ENCODE measurements around the gene GBP5. TPM values are rescaled to one million over a fixed set of nuclear protein-coding genes. Genes with fewer than 3 reads are reported as not detected.
"Not testable (repeated sequence)": the region's sequence is repeated elsewhere in the genome, so short reads cannot be mapped to it uniquely, and the experiment has no call there.

GBP5 gene
- total RNA-seq, result 2.3 TPM

DNA sequence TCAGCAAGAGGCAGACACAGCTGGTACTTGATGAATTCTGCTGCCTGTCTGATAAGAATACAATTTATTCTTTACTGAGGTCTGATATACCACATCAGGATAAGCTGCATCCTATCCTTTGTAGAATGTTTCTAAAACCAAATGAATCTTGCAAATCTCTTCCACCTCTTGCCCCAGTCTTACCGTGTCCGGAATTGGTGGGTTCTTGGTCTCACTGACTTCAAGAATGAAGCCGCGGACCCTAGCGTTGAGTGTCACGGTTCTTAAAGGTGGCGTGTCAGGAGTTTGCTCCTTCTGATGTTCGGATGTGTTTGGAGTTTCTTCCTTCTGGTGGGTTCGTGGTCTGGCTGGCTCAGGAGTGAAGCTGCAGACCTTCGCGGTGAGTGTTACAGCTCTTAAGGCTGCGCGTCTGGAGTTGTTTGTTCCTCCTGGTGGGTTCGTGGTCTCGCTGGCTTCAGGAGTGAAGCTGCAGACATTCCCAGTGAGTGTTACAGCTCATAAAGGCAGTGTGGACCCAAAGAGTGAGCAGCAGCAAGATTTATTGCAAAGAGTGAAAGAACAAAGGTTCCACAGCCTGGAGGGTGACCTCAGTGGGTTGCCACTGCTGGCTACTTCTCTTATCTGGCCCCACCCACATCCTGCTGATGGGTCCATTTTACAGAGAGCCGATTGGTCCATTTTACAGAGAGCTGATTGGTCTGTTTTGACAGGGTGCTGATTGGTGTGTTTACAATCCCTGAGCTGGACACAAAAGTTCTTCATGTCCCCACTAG, at the start of gene GBP5:
Gene GBP5 (minus strand): TSS at position 592 of the 773 bp plus-strand sequence. CDS start 3,305 bp downstream, outside the sequence.
- DNase-seq (ENCODE audit: low spot score), result not testable (repeated sequence)

DNA sequence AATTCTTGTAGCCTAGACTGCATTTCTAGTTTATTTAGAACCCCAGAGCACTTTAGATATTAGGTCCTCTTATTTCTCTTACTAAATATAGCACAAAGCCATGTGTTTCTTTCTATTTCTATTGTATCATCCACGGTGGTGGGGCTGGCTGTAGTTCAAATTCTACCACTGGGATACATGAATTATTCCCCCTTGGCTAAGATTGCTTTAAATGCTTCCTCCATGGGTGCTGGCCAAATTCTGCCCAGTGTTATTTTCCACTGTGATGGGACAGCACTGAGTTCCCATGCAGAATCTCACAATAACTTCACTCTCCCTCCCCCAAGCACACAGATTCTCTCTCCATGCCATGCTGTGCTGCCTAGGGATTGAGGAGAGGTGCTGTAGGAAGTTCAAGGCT, 49.7 kb upstream of the GBP5 start:
- no peak for DNase-seq (ENCODE audit: low spot score)

DNA sequence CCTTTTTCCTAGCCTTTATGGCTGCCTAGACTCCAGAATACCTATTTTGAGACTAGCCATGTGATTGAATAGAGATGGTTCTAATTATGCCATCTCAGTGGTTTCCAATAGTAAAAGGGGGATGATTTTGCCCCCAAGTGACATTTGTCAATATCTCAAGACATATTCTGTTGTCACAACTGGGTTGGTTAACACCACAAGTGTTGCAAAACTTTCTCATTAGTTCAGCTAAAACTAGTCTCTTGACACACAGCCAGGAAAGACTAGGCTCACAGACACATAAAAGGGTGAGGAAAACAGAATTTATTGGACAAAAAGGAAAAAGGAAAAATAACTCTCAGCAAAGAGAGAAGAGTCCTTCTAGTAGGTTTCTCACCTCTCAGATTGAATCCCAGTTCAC, 39.9 kb upstream of the GBP5 start:
- no peak for DNase-seq (ENCODE audit: low spot score)

DNA sequence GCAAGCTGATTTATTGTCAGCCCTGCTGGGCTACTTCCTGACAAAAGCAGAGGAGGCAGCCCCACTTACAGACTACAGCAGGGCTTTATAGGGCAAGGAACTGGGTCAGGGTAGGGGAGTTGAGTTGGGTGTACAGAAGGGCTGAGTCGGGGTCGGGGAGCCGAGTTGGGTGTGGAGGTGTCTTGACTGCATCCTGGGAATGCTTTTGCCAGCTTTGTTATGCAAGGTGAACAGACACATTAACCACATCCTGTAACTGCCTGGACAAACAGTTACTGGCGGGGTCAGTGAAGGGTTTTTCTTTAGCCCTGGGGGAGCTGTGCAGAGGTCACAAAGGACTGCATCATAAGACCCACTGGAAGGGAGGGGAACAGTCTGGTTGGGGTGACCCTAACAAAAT, 39.1 kb upstream of the GBP5 start:
- no peak for DNase-seq (ENCODE audit: low spot score)

GRCh38 chr1:89310976-89311375, 38.3 kb upstream of the GBP5 start:
- DNase-seq (ENCODE audit: low spot score), result no peak

GRCh38 chr1:89310505-89310904, 37.8 kb upstream of the GBP5 start:
- no peak for DNase-seq (ENCODE audit: low spot score)

GRCh38 chr1:89309828-89310227, 37.2 kb upstream of the GBP5 start:
- DNase-seq (ENCODE audit: low spot score), result no peak

DNA sequence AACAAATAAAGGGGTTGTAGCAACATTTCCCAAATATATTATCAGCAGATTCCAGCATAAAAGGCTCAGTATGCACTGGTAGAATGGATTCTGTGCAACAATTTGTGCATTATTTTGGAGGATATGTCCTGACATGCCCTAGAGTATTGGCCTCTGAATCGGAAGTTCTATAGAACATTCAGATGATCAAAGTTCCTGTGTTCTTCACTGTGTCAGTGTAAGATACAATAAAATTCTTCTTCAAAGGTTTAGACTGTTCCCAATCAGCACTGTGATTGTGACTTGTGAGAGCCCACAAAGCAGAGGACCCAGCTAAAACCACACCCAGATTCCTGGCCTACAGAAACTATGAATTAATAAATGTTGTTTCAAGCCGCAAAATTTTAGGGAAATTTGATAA, 33.6 kb upstream of the GBP5 start:
- no peak for DNase-seq (ENCODE audit: low spot score)

GRCh38 chr1:89305493-89305892, 32.8 kb upstream of the GBP5 start:
- no peak for DNase-seq (ENCODE audit: low spot score)

DNA sequence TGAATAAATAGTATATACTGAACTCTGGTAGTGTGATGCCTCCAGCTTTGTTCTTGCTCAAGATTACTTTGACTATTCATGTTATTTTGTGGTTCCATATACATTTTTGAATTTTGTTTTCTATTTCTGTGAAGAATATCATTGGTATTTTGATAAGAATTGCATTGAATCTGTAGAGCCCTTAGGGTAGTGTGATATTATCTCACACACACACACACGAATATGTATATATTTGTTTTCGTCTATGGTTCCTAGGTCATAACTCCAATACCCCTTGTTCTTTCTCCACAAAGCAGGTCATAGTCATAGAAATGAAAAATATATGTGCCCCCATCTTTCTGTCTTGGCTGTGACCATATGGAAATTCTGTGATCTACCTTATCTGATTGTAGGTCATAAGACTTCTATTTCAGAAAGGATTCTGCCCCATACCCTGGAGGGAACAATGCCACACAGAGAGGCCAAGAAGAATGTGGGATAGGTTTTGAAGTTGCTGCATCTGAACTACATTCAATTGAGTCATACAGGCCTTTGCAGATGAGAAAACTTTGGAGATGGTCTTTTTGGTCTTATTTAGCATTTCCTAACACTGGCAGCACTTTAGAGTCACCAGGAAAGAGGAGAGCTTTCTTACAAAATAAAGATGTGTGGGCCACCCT, 32.0 kb upstream of the GBP5 start:
- DNase-seq (ENCODE audit: low spot score), result no peak

DNA sequence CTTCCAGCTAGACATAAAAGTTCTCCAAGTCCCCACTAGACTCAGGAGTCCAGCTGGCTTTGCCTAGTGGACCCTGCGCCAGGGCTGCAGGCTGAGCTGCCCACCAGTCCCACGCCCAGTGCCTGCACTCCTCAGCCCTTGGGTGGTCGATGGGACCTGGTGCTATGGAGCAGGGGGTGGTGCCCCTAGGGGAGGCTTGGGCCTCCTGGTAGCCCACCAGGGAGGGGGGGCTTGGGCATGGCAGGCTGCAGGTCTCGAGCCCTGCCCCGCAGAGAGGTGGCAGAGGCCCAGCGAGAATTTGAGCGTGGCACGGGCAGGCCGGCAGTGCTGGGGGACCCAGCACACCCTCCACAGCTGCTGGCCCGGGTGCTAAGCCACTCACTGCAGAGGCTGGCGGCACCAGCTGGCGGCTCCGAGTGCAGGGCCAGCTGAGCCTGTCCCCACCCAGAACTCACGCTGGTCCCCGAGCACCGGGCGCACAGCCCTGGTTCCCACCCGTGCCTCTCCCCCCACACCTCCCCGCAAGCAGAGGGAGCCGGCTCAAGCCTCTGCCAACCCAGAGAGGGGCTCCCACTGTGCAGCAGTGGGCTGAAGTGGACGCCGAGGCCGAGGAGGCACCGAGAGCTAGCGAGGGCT, 30.2 kb upstream of the GBP5 start:
- DNase-seq (ENCODE audit: low spot score), result no peak

DNA sequence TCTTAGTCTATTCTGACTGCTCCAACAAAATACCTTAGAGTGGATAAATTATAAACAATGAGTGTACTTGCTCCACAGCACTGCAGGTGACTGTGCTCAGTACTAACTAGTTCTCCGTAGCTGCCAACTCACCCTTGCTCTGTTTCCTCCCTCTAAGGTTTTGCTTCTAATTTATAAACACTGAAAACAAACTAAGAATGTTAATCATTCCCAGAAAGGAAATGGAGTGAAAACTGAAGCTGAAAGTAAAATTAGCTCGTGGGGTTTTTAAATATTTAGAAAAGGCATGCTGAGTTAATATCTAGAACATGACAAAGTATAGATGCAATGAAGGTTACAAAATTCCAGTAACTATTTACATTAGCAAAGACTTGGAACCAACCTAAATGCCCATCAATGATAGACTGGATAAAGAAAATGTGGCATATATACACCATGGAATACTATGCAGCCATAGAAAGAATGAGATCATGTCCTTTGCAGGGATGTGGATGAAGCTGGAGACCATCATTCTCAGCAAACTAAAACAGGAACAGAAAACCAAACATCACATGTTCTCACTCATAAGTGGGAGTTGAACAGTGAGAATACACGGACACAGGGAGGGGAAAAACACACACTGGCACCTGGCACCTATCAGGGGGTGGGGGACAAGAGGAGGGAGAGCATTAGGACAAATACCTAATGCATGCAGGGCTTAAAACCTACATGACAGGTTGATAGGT, 27.2 kb upstream of the GBP5 start:
- not testable (repeated sequence) for DNase-seq (ENCODE audit: low spot score)

DNA sequence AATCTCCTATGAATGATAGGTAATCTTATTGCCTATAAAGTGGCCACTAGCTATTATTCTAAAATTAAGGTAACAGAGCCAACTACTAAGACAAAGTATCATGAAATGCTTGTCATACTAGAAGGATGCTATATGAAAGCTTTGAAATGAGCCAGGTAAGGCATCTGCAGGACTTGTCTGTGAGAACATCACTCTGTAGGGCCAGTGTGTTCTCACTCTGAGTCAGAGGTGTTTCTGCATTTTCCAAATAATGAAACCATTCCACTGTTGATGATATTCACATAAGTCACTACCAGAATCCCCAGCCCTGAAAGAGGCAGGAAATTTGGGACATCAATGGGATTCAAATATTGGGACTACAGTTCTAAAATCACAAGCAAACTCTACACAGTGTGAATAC, 25.8 kb upstream of the GBP5 start:
- DNase-seq (ENCODE audit: low spot score), result no peak

- no peak for DNase-seq (ENCODE audit: low spot score)
Measured at GRCh38 chr1:89295187-89295586, 22.5 kb upstream of the GBP5 start.

DNA sequence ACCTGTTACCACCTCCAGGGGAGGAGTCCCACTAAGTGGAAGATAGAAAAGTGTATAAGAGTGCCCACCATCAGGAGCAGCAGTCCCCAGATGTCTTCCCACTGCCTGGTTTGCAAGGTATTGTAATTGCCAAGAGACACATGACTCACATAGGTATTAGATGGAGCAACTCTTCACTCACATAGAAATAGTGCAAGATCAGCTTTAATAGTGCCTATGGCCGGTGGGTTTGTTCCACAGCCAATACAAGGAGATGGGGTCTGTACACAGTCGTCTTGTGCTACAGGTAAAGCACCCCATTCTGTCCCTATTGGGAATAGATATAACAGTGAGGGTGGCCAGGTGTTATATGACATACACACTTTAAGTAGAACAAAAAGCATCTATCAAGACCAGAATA, 18.6 kb upstream of the GBP5 start:
- no peak for DNase-seq (ENCODE audit: low spot score)

DNA sequence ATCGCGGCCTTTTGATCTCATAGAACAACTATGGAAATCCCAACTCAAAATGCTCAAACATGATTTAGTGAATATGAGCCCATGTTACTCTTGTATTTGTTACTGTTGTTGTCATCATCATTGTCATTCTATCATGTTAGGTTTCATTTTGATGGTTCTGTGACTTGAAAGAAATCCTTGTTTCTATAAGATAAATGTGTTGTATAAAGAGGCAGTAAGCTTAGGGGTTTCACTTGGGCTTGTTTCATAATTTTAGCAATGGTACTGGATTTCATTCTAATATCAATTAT, 15.3 kb upstream of the GBP5 start:
- no peak for DNase-seq (ENCODE audit: low spot score)

- no peak for DNase-seq (ENCODE audit: low spot score)
Measured at GRCh38 chr1:89287181-89288050, 14.8 kb upstream of the GBP5 start.

DNA sequence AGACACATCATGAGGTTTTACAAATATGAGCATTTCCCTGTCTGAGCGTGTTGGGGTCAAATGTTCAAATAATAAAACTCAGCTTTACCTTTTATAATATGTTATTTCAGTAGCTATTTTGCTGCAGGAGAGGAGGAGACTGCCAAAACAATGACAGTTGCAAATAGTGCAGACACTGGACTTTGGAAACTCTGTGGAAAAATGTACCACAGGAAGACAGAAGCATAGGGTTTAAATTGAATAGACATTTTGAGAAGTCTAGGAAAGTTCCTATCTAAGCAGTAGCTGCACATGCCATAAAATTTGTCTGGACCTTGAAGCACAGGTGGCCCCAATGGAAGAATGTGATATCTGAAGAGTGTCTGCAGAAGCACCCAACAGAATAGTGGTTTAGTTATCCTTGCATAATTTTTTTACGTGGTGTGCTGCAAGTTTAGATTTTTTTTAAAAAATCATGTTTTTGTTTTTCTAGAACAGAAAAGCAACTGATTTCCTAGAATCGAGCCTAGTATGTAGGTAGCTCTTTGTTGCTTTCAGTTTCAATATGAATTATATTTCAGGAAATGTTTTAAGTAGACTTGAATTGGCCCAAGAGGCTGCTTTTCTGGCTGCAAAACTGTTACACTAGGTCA, 14.0 kb upstream of the GBP5 start:
- no peak for DNase-seq (ENCODE audit: low spot score)

DNA sequence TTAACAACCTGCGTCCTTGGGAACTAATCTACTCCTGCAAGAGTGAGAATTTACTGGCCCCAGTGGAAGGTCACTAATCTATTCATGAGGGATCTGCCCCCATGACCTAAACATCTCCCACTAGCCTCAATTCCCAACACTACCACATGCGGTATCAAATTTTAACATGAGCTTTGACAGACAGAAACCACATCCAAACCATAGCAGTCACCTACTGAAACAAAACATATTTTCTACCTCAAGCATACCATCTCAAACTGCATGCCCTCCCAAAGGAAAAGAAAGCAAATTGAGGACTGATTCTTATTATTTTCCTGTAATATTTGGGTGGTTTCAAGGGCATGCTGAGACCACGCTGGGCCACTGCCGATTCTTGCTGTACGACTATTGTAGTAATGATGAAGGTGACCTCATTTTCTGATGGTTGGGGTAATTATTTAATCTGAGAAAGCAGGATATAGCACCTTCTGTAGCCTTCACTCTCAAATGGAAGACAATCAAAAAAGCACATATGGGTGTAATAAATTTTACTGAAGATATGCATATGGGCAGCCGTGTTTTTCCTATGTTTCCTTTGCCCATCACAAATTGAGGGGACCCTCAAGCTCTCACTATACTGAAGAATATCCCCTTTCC, 13.2 kb upstream of the GBP5 start:
- no peak for DNase-seq (ENCODE audit: low spot score)

GRCh38 chr1:89284078-89284763, 11.6 kb upstream of the GBP5 start:
- not testable (repeated sequence) for DNase-seq (ENCODE audit: low spot score)

Data from ureter (tissue), 1 donor.